GM18526 (cell line): Measurements from ENCODE around the gene AP1M1.
A peak's percentile ranks its signal among the peaks of the same experiment; 100 is the strongest.

Experiments
- POLR2A ChIP-seq: IDR thresholded peaks from 3 replicates; pipeline ENCODE4 v1.6.1; 2011; ENCODE audit not compliant: insufficient read length; ENCODE audit errors: extremely low read depth

AP1M1 gene

GRCh38 chr19:16168465-16169081 lies 29.1 kb upstream of the AP1M1 start:
- no peak for TF ChIP-seq POLR2A

GRCh38 chr19:16170134-16170533 lies 27.6 kb upstream of the AP1M1 start:
- no peak for TF ChIP-seq POLR2A

- TF ChIP-seq POLR2A, result no peak
These were observed 21.8 kb upstream of the AP1M1 start for GRCh38 chr19:16175954-16176353.

GRCh38 chr19:16180611-16181010 lies 17.1 kb upstream of the AP1M1 start:
- no peak for TF ChIP-seq POLR2A

GRCh38 chr19:16184665-16185122 lies 13.0 kb upstream of the AP1M1 start:
- TF ChIP-seq POLR2A, result no peak

- peak; percentile 62 for TF ChIP-seq POLR2A
These were observed 12.5 kb upstream of the AP1M1 start, which contains the start of gene FAM32A for GRCh38 chr19:16185123-16185767. FAM32A (plus strand) TSS chr19:16185410; CDS start chr19:16185443, 33 bp downstream.

- no peak for TF ChIP-seq POLR2A
These were observed 12.0 kb upstream of the AP1M1 start for GRCh38 chr19:16185768-16186123.

GRCh38 chr19:16188521-16188920 lies 9.2 kb upstream of the AP1M1 start:
- no peak for TF ChIP-seq POLR2A

GRCh38 chr19:16190198-16190597 lies 7.5 kb upstream of the AP1M1 start:
- no peak for TF ChIP-seq POLR2A

- TF ChIP-seq POLR2A, result no peak
These were observed 7.0 kb upstream of the AP1M1 start for GRCh38 chr19:16190736-16191135.

GRCh38 chr19:16191216-16191908 lies 6.3 kb upstream of the AP1M1 start:
- TF ChIP-seq POLR2A, result no peak

GRCh38 chr19:16193466-16193865 lies 4.2 kb upstream of the AP1M1 start:
- no peak for TF ChIP-seq POLR2A

- no peak for TF ChIP-seq POLR2A
These were observed 506 bp upstream of the AP1M1 start for GRCh38 chr19:16197188-16197621.

- no peak for TF ChIP-seq POLR2A
These were observed 600 bp downstream of the AP1M1 start for GRCh38 chr19:16198370-16198651.

GRCh38 chr19:16199275-16199932 lies 1.7 kb downstream of the AP1M1 start:
- TF ChIP-seq POLR2A, result no peak
